ENCODE measurements around the gene LYPD6. TPM values are rescaled to one million over a fixed set of nuclear protein-coding genes. Genes with fewer than 3 reads are reported as not detected.

Gene LYPD6
- total and polyA plus RNA-seq, 2 experiments from 2014 or later = 4.9 to 12.4 TPM

- Mint-ChIP-seq H3K27me3 (ENCODE audit: insufficient read depth, low read depth, poor library complexity) (peaks cover 2% of the 10 kb centered on the region), H3K27ac (no peak overlapping the region), H3K9me3 (peaks cover 6% of the 10 kb centered on the region; the same call in 2 of the 3 replicates), H3K36me3 (ENCODE audit: low read depth) (peaks cover 13% of the 10 kb centered on the region; the same call in 1 of the 3 replicates), H3K4me3 (no peak overlapping the region), H3K4me1 (peaks cover 7% of the 10 kb centered on the region)
- Histone ChIP-seq H3K4me3 (no peak overlapping the region), H3K27ac (ENCODE audit: low read depth) (no peak overlapping the region), H3K27me3 (ENCODE audit: insufficient read depth) (no peaks in the 10 kb centered on the region), H3K79me2 (replicated peaks; ENCODE audit: insufficient read depth) (no peaks in the 10 kb centered on the region; the same call in 1 of the 2 replicates), H2AFZ (no peak overlapping the region), H3K36me3 (ENCODE audit: insufficient read depth) (no peaks in the 10 kb centered on the region), H3K4me2 (no peak overlapping the region), H3F3A (replicated peaks; ENCODE audit: low read depth) (no peaks in the 10 kb centered on the region), H3K4me1 (ENCODE audit: insufficient read depth) (no peaks in the 10 kb centered on the region; the same call in 1 of the 2 replicates), H4K20me1 (replicated peaks; ENCODE audit: insufficient read depth) (0 out of 2 replicates have a peak, but pooled peaks cover 4% of the 10 kb centered on the region), H3K9me2 (ENCODE audit: insufficient read depth) (no peaks in the 10 kb centered on the region)
- no peak for ATAC-seq
- DNase-seq (ENCODE audit: low spot score) = no peak
- TF ChIP-seq ZNF331 (CRISPR knock-in tag; IDR thresholded peaks at IDR 0.05; ENCODE audit: low read depth) = no peak
- no peak for TF ChIP-seq EZH2phosphoT487 (IDR thresholded peaks at IDR 0.05; ENCODE audit: unreplicated experiment)
- TF ChIP-seq ETS1 (IDR thresholded peaks at IDR 0.05) = no peak
- no peak for TF ChIP-seq CTCF (conservative IDR thresholded peaks at IDR 0.05; ENCODE audit: low read depth in 2 of 2)
- no peak for TF ChIP-seq NANOG (IDR thresholded peaks at IDR 0.05; ENCODE audit: borderline replicate concordance)
- TF ChIP-seq POLR2AphosphoS5 (IDR thresholded peaks at IDR 0.05; ENCODE audit: low read depth) = no peak
- no peak for TF ChIP-seq CREB1 (CRISPR knock-in tag; IDR thresholded peaks at IDR 0.05; ENCODE audit: low read depth)
- no peak for TF ChIP-seq REST (IDR thresholded peaks at IDR 0.05; ENCODE audit: unreplicated experiment)
- no peak for TF ChIP-seq ZNF462 (CRISPR knock-in tag; IDR thresholded peaks at IDR 0.05)
- no peak for TF ChIP-seq EZH2 (IDR thresholded peaks at IDR 0.05; ENCODE audit: low read depth, unreplicated experiment)
Measured at GRCh38 chr2:149410701-149411484, 80.5 kb downstream of the LYPD6 start.

Measured in GM23338 (cell line).